Smooth muscle cell (in vitro differentiated cells): ENCODE results near the gene NPPB. TPM values are rescaled to one million over a fixed set of nuclear protein-coding genes. Genes with fewer than 3 reads are reported as not detected.
A peak's percentile ranks its signal among the peaks of the same experiment; 100 is the strongest.
"Not testable (repeated sequence)": the region's sequence is repeated elsewhere in the genome, so short reads cannot be mapped to it uniquely, and the experiment has no call there.

ENCODE experiments used
- DNase-seq: peaks from one replicate; lab custom pipeline; 2025; ENCODE audit not compliant: unreplicated experiment; lab: John Stamatoyannopoulos, UW
- H2AFZ ChIP-seq: fragments of 200-600 bp; sonication (generic); 2 replicates; pipeline ENCODE4 v1.6.0; 2016; ENCODE audit warnings: antibody characterized with exemption, low read depth, mild to moderate bottlenecking
- H3F3A ChIP-seq: fragments of 200-600 bp; sonication (generic); 2 replicates; pipeline ENCODE4 v1.6.0; 2017; ENCODE audit warnings: antibody characterized with exemption, low read depth
- H3K27ac ChIP-seq: fragments of 200-600 bp; sonication (generic); 2 replicates; pipeline ENCODE4 v1.5.1; 2016; ENCODE audit warnings: low read depth, mild to moderate bottlenecking
- H3K27me3 ChIP-seq: fragments of 200-600 bp; sonication (generic); 2 replicates; pipeline ENCODE4 v1.6.1; 2016; ENCODE audit warnings: low read depth, mild to moderate bottlenecking
- H3K36me3 ChIP-seq: fragments of 200-600 bp; sonication (generic); 2 replicates; pipeline ENCODE4 v1.5.1; 2016; ENCODE audit warnings: low read depth
- H3K4me1 ChIP-seq: fragments of 200-600 bp; sonication (generic); 2 replicates; pipeline ENCODE4 v1.5.1; 2016; ENCODE audit warnings: low read depth
- H3K4me2 ChIP-seq: fragments of 200-600 bp; sonication (generic); 2 replicates; pipeline ENCODE4 v1.6.0; 2016; ENCODE audit warnings: mild to moderate bottlenecking
- H3K4me3 ChIP-seq: fragments of 200-600 bp; sonication (generic); 2 replicates; pipeline ENCODE4 v1.5.1; 2016; ENCODE audit warnings: mild to moderate bottlenecking
- H3K79me2 ChIP-seq: fragments of 200-600 bp; sonication (generic); 2 replicates; pipeline ENCODE4 v1.6.0; 2016; ENCODE audit warnings: low read depth, mild to moderate bottlenecking
- H3K9ac ChIP-seq: fragments of 200-600 bp; sonication (generic); 2 replicates; pipeline ENCODE4 v1.6.0; 2016; ENCODE audit warnings: low read depth
- H3K9me3 ChIP-seq: fragments of 200-600 bp; sonication (generic); replicated peaks from 2 replicates; pipeline ENCODE4 v1.5.1; 2016; ENCODE audit warnings: low read depth
- H4K20me1 ChIP-seq: fragments of 200-600 bp; sonication (generic); 2 replicates; pipeline ENCODE4 v1.6.0; 2016; ENCODE audit warnings: low read depth
- WGBS: methylation state at CpG from one replicate; pipeline ENCODE4 v1.1.7; 2016; ENCODE audit warnings: low lambda C conversion rate; 5-methylcytosine and 5-hydroxymethylcytosine counted together
- polyA plus RNA-seq: library from polyadenylated mRNA; unstranded; fragments of >200 nt; fragmentation: Nextera tagmentation; extraction: Ambion mirVana; gene quantifications from 2 replicates; pipeline ENCODE4 v1.2.1, GENCODE V29; 2016
- total RNA-seq: library from RNA; depleted of rRNA; stranded (reverse); fragments of >200 nt; gene quantifications from 2 replicates; pipeline ENCODE4 v1.2.3, GENCODE V29; 2014
- TF ChIP-seq, protein P1 (sequence below): fragments of 200-600 bp; sonication (generic); IDR thresholded peaks from 2 replicates; pipeline ENCODE4 v1.5.1; 2017; ENCODE audit warnings: borderline replicate concordance, mild to moderate bottlenecking, antibody characterized with exemption; ENCODE audit not compliant: insufficient read depth, poor library complexity, severe bottlenecking

Gene NPPB
- total and polyA plus RNA-seq, 2 experiments from 2014 or later: 9.5 to 12.2 TPM

DNA sequence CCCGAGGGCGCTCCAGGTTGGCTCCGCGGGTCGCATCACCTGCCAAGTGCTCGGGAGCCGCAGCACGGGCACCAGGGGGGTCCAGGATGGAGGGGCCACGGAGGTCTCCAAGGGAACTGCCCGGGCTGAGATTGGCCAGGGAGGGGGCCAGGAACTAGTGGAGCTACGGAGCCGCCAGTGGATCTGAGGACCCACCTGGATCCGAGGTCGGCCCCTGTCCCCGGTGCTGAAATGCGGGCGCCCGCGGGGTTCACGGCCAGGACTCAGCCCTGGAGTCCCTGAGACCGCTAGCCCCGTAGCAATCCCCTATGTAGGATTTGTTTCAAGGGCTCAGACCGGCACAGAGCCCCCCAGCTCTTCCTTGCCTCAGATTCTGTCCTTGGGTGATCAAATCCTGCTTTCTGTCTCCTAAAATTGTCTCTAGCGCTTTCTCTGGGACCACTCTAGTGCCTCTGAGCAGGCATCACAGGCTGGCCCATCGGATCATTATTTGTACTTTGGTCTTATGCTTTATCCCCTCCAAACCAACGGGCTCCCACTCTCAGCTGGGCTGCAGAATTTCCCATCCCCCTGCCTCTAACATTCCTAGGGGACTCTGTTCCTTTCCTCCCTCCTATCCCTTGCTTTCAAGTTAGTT, 40.2 kb upstream of the NPPB start:
- no peak for DNase-seq

DNA sequence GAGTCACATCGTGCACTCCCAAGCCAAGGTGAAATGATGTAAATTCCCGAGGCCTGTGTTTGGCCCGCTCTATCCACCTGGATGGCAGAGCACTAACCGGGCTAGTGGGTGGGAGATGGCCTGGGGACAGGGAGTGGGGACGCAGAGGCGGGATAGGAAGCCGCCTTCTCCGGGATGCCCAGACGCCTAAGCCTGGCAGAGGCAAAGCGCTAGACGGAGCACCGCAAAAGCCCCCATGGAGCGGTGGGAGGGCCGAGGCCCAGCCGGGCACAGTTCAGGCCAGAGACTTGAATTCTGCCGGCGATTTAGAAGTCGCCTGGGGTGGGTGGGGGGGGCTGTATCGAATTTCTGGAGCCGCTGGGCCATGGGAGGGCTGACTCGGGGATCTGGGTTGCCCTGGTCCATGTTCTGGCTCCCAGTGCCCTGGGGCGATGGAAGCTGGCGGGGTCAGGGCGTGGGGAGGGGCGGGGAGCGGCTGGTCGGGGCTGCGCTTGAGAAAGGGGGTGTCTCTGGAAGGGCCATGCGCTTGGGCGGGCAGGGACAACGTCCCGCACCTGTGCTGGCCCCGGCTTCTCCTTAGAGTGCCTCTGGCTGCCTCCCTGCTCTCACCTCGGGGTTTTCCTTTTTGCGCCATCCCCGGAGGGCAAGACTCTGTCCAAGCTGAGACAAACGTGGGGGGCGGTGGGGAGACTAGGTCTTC, 39.5 kb upstream of the NPPB start:
- no peaks in the 10 kb centered on the region for H4K20me1 ChIP-seq
- H3K4me1 ChIP-seq: no peaks in the 10 kb centered on the region
- H3K36me3 ChIP-seq: no peaks in the 10 kb centered on the region
- no peaks in the 10 kb centered on the region for H3K79me2 ChIP-seq
- H3K4me2 ChIP-seq: no peak overlapping the region
- TF ChIP-seq, protein P1, sequence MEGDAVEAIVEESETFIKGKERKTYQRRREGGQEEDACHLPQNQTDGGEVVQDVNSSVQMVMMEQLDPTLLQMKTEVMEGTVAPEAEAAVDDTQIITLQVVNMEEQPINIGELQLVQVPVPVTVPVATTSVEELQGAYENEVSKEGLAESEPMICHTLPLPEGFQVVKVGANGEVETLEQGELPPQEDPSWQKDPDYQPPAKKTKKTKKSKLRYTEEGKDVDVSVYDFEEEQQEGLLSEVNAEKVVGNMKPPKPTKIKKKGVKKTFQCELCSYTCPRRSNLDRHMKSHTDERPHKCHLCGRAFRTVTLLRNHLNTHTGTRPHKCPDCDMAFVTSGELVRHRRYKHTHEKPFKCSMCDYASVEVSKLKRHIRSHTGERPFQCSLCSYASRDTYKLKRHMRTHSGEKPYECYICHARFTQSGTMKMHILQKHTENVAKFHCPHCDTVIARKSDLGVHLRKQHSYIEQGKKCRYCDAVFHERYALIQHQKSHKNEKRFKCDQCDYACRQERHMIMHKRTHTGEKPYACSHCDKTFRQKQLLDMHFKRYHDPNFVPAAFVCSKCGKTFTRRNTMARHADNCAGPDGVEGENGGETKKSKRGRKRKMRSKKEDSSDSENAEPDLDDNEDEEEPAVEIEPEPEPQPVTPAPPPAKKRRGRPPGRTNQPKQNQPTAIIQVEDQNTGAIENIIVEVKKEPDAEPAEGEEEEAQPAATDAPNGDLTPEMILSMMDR: no peak
- no peaks in the 10 kb centered on the region for H3K9me3 ChIP-seq
- H3K27ac ChIP-seq: no peak overlapping the region
- no peak overlapping the region for H3K9ac ChIP-seq
- no peak for DNase-seq
- no peaks in the 10 kb centered on the region for H3F3A ChIP-seq
- H3K4me3 ChIP-seq: no peak overlapping the region
- H2AFZ ChIP-seq: no peak overlapping the region
- peaks cover 21% of the 10 kb centered on the region for H3K27me3 ChIP-seq
- 70% methylated on average over 31 of the region's 38 CpGs for WGBS

More for the DNA sequence above, 40.2 kb upstream of the NPPB start:
- no peaks in the 10 kb centered on the region for H3K36me3 ChIP-seq
- no peak overlapping the region for H3K9ac ChIP-seq
- no peaks in the 10 kb centered on the region for H4K20me1 ChIP-seq
- H3K9me3 ChIP-seq: no peaks in the 10 kb centered on the region
- no peaks in the 10 kb centered on the region for H3F3A ChIP-seq
- no peak overlapping the region for H3K4me3 ChIP-seq
- H3K27me3 ChIP-seq: peaks cover 21% of the 10 kb centered on the region
- 45% methylated on average over 26 of the region's 26 CpGs for WGBS
- H3K4me2 ChIP-seq: no peak overlapping the region
- H3K79me2 ChIP-seq: no peaks in the 10 kb centered on the region
- H2AFZ ChIP-seq: no peak overlapping the region
- TF ChIP-seq, protein P1: no peak
- H3K27ac ChIP-seq: no peak overlapping the region
- H3K4me1 ChIP-seq: no peaks in the 10 kb centered on the region

DNA sequence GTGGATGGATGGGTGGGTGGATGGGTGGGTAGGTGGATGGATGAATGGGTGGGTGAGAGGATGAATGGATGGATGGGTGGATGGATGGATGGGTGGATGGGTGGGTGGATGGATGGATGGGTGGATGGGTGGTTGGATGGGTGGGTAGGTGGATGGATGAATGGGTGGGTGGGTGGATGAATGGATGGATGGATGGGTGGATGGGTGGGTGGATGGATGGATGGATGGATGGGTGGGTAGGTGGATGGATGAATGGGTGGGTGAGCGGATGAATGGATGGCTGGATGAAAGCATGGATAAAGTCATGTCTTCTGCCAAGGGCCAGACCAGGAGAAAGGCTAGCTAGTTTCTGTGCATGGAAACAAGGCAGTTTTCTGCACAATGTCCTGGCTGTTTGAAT, 35.8 kb upstream of the NPPB start:
- H3K9me3 ChIP-seq, H3F3A ChIP-seq, H3K4me3 ChIP-seq, H3K27ac ChIP-seq, H3K79me2 ChIP-seq, DNase-seq, H3K4me2 ChIP-seq, H3K36me3 ChIP-seq, H3K4me1 ChIP-seq, H2AFZ ChIP-seq, H3K9ac ChIP-seq, H4K20me1 ChIP-seq: not testable (repeated sequence)
- WGBS: no CpG with 5 or more reads among the region's 1 CpG
- H3K27me3 ChIP-seq: peaks cover 16% of the 10 kb centered on the region

DNA sequence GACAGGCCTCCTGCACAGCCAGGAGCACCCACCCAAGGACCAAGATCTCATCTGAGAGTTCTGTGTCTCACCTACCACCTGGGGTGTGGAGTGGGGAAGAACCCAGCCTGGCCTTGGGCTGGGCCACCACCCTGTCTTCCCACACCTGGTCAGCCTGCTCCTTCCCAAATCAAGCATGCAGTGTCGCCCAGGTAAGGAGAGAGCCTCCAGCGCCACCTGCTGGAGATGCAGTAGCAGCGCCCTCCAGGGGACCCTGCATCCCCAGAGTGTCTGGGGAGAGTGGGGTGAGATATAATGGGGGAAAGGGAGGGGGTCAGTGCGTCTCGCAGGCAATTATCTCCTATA, 35.1 kb upstream of the NPPB start:
- 3% methylated on average over 5 of the region's 5 CpGs for WGBS
- H3K4me2 ChIP-seq: no peak overlapping the region
- TF ChIP-seq, protein P1: peak; percentile 87
- no peaks in the 10 kb centered on the region for H3K36me3 ChIP-seq
- H3F3A ChIP-seq: no peaks in the 10 kb centered on the region
- H3K4me3 ChIP-seq: no peak overlapping the region
- H3K79me2 ChIP-seq: no peaks in the 10 kb centered on the region
- H2AFZ ChIP-seq: no peak overlapping the region
- DNase-seq: peak; percentile 6
- no peaks in the 10 kb centered on the region for H4K20me1 ChIP-seq
- no peaks in the 10 kb centered on the region for H3K9me3 ChIP-seq
- H3K4me1 ChIP-seq: no peaks in the 10 kb centered on the region
- no peak overlapping the region for H3K9ac ChIP-seq
- no peak overlapping the region for H3K27ac ChIP-seq
- peaks cover 10% of the 10 kb centered on the region for H3K27me3 ChIP-seq
